ENCODE data around the gene PCNT.
"Not testable (repeated sequence)": the region's sequence is repeated elsewhere in the genome, so short reads cannot be mapped to it uniquely, and the experiment has no call there.

The PCNT gene

DNA sequence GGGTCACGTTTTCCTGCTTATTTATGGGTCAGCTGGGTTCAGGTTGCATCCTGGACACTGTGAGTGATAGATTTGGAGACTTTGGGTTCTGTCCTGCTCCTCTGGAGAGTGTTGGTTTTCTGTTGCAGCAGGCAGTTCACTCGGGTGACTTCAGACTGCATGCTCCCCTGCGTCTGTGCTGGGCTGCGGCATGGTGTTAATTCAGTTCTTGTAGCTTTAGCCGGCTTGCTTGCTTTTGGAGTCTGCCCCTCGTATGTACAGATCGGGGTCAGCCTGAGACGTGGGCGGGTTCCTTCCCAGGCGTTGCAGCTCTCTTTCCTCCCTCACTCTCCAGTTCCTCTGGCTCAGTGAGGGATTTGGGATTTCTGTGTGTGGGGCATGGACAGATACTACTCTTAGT, 38.0 kb downstream of the PCNT start:
- DNase-seq (ENCODE audit: low read depth) = no peak

DNA sequence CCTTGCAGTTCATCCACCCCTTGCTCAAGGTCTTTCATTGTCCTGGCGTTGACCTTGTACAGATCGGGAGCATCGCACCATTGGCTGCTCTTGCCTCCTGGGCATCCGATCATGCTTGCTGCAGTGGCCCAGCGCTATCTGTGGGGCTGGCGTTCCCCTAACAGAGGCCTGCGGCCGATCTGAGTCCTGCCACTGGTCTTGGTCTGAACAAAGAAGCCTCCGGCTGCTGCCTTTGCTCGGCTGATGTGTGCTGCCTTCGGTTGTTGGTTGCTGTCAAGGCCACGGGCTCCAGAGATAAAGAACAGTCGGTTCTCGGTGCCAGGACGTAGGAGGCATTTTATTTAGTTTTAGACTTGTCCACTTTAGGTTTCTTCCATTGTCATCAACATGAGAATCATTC, 39.0 kb downstream of the PCNT start:
- DNase-seq (ENCODE audit: low read depth) = no peak

DNA sequence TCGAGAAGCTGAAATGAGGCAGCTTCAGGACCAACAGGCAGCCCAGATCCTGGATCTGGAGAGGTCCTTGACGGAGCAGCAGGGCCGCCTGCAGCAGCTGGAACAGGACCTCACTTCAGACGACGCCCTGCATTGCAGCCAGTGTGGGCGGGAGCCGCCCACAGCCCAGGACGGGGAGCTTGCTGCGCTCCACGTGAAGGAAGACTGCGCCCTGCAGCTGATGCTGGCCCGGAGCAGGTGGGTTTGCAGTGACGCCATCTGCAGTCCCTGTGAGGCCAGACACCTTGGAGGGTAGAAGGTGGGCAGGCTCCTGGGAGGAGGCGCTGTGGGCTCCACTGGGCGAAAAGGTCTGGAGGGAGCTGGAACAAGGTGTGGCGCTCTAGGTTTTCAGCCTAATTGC, 39.7 kb downstream of the PCNT start:
- no peak for DNase-seq (ENCODE audit: low read depth)

DNA sequence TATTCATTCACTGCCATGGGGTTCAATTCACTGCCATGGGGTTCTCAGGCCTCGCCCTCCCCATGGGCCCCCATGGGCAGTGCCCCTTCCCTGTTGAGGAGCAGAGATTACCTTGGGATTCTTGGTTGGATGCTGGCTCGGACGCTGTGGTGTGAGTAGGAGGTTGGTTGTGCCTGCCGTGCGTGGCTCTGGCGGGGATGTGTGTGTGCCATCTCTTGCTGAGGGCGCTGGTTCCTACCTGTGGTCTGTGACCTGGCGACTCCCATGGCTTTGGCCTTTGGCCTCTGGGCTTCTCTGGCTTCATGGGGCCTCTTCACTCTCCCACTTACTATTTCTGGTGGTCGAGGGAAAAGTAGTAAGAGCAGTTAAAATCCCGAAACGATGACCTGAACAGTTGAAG, 42.1 kb downstream of the PCNT start:
- no peak for DNase-seq (ENCODE audit: low read depth)

DNA sequence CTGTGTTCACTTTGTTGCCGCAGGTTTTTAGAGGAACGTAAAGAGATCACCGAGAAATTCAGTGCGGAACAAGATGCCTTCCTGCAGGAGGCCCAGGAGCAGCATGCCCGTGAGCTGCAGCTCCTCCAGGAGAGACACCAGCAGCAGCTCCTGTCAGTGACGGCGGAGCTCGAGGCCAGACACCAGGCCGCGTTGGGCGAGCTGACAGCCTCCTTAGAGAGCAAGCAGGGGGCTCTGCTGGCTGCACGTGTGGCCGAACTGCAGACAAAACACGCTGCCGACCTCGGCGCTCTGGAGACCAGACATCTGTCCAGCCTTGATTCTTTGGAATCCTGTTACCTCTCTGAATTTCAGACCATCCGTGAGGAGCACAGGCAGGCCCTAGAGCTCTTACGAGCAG, 42.6 kb downstream of the PCNT start:
- DNase-seq (ENCODE audit: low read depth) = no peak

DNA sequence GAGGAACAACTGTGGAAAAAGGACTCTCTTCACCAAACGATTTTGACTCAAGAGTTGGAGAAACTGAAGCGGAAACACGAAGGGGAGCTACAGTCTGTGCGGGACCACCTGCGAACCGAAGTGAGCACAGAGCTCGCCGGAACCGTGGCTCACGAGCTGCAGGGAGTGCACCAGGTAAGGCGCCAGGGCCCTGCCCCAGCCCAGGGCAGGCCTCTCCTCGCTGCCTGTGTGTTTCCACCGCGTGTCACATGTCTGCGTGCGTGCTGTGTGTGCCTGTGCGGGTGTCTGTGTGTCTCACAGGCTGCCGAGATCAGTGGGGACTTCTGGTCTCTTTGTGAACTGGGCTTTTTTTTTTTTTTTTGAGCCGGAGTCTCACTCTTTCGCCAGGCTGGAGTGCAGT, 43.0 kb downstream of the PCNT start:
- no peak for DNase-seq (ENCODE audit: low read depth)

DNA sequence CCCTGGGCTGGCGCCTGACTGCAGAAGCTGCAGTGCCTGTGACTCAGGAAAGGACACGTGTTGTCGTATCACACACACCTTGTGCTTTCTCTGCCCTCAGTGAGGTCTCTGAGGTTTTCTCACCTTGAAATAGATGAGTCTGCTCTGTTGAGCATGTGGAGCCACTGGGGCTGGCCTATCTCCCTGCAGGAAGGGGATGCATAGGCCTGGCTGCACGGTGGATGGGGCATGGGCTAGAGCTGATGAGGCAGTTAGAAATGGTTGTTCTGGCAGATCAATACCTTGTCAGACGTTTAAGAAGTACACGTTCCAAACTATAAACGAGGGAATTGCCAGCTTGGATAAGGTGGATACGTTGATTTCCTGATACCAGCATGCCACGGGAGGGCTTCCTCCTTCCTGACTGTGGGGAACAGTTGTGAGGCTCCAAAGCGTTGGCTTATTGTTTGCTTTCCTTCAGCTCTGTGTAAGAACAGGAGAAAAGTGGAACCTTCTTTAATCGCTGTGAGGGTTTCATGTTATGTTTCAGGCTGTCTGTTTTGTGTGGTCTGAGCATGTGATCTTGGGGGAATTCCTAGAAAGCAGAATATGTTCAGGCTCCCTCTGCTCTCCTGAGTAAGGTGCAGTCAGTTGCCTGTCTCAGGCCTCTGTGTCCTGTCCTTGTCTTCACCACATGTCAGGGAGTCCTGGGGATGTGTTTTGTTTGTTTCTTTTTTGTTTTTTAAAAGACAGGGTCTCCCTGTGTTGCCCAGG, 44.8 kb downstream of the PCNT start:
- peak; percentile 11 for DNase-seq (ENCODE audit: low read depth)

DNA sequence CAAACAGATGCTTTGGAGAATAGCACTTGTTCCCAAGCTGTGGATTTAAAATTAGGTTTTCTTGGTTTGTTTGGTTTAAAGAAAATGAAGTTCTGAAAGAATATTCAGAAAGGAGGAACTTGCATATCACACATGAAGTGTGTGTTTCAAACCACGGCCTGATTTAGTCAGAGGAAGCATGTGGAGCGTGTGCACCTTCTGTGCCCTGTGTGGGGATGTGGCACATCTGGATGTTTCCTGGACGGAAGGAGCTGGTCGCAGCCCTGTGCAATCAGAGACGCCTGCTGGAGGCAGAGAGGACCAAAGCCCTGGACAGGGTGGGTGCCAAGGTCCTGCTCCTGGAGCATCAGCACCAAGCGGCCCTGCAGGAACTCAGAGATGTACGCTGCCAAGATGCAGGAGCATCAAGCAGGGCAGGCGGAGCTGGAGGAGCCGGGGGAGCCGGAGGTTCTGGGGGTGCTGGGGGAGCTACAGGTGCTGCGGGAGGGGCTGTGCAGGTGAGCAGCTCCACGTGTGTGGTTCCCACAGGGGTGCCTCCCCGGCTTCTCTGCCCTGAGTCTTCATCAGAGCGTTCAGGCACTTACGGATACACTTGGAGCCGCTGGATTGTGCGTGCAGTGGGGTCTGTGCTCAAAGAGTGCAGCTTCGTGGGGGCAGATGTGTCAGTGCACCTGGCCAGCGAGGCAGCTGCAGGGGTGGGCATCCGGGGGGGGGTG, 45.7 kb downstream of the PCNT start:
- no peak for DNase-seq (ENCODE audit: low read depth)

DNA sequence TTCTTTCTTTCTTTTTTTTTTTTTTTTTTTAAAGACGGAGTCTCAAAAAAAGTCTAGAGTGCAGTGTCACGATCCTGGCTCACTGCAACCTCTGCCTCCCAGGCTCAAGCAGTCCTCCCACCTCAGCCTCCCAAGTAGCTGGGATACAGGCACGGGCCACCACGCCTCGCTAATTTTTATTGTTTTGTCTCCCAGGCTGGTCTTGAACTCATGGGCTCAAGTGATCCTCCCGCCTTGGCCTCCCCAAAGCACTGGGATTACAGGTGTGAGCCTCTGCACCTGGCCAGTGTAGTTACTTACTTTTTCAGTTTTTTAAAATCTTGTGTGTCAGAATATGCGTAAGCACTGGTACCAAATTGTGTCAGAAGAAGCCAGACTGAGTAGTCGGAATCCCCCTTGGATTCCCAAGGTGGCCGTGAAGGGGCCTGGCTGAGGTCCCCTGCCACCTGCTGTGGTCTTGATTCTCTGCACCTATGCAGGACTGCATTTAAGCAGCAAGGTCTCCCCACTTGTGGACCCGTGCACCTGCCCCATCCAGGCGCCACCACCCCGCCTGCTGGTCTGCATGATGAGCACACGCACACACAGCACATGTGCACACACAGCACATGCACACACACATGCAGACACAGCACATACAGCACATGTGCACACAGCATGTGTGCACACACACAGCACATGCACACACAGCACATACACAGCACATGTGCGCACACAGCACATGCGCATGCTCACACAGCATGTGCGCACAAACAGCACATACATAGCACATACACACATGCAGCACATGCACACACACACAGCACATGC, 47.5 kb downstream of the PCNT start:
- no peak for DNase-seq (ENCODE audit: low read depth)

DNA sequence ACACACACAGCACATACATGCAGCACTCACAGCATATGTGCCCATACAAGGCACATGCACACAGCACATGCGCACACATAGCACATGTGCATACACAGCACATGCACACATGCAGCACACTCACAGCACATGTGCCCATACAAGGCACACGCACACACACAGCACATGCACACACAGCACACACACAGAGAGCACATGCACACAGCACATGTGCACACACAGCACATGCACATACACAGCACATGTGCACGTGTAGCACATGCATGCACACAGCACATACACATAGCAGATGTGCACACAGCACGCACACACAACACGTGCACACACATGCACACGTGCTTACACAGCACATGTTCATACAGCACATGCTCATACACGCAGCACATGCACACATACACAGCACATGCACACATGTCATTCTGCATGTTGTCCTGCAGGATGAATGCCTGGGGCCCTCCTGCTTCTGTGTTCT, 48.1 kb downstream of the PCNT start:
- DNase-seq (ENCODE audit: low read depth) = no peak

DNA sequence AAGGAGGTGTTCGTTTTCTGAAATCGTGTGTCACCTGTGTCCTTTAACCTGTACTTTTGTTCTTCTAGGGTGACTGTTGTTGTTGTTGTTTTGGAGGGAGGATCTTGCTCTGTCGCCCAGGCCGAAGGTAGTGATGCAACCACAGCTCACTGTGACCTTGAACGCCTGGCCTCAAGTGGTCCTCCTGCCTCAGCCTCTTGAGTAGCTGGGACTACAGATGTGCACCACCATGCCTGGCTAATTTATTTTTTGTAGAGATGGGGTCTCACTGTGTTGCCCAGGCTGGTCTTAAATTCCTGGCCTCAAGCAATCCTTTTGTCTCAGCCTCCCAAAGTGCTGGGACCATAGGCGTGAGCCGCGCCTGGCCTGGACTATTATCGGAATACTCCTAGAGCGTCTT, 49.0 kb downstream of the PCNT start:
- DNase-seq (ENCODE audit: low read depth) = not testable (repeated sequence)

DNA sequence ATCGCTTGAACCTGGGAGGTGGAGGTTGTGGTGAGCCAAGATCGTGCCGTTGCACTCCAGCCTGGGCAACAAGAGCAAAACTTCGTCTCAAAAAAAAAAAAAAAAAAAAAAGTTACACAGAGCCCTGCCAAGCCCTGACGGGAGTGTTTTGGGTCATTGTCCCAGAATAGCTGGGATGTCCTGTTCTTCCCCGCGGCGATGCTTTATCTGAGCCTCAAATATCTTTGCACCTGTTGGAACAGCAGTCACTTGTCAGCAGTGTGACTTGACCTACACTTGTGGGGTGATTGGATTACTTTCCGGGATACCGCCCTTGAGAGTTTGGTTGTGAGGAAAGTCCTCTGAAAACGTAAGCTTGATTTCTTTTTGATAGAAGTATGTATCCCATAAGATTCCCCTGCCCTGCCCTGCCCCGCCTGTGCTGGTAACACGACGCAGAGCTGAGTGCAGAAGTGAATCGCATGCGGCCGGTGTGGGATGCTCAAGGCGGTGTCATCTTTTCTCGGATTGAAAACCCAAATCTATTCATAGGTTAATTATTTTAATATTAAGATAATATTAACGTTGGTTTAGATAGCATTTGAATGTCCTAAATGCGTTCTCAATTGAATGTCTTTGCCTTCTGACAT, 50.9 kb downstream of the PCNT start:
- no peak for DNase-seq (ENCODE audit: low read depth)

DNA sequence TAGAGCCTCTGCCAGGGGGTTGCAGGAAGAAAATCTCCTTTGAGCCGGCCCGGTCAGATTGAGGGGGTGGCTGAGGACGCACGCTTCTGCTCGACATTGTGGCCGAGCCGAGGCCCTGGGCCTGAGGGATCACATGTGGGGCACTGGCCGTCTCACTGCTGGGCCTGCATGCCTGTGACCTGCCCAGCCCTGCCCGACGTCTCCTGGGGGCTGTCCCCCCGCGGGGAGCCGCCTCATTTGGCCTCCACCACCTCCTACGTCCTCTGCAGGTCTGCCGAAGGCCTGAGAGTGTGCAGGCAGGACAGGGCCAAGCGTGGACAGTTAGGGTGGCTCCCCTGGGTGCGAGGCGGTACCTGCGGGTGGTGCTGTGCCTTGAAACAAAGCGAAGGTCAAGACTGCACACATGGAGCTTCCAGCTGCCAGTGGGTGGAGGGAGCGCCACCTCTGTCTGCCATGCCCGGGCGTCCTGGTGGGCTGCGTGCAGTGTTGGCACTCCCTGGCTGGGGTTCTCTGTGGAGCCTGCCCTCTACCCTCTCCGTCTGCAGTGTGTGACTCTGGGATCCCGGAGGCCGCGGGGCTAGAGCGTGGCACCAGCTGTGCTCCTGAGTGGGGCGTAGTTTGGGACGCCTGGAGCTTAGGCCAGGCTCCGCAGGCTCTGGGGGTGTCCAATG, 51.7 kb downstream of the PCNT start:
- DNase-seq (ENCODE audit: low read depth) = no peak

DNA sequence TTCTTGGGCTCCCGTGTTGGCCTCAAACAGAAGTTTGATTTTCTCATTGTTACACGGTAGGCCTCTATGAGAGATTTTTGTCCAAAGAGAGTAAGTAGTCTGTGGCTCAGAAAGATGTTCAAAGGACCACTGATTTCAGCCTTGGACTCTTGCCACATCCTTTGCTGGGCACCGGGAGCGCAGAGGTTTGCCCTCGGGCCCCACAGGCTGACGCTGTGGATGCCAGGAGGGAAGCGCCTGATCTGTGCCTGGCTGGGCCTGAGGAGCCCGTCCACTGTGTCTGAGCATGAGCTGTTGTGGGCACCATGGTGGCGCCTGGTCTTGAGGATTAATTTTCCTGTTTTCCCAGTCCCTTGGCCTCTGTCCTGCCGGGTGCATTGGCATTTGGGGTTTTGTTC, 52.3 kb downstream of the PCNT start:
- no peak for DNase-seq (ENCODE audit: low read depth)

DNA sequence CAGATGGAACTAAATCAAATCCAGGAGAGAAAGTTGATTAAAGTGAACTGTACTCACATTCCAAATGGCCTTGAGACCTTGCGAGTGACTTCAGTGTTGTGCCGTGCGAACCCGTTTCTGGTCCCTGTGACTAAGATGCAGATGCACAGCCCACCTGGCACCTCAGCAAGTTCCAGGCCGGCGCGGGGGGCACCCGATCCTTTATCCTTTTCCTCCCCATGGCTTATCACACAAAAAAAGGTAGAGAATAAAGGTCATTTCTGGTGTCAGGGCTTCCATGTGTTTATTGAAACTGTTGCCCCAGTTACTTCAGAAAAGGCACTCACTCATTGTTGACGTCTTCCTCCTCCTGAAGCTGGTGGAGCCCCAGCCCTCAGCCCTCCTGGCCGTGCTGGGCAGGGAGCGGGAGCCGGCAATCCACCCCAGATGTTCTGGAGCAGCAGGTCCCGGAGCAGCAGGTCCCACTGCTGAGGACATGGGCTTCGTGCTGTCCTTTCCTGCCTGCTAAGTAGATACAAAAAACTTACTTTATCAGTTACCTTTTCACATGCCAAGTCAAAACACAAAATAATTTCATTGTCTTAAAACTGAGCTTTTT, 53.0 kb downstream of the PCNT start:
- no peak for DNase-seq (ENCODE audit: low read depth)

DNA sequence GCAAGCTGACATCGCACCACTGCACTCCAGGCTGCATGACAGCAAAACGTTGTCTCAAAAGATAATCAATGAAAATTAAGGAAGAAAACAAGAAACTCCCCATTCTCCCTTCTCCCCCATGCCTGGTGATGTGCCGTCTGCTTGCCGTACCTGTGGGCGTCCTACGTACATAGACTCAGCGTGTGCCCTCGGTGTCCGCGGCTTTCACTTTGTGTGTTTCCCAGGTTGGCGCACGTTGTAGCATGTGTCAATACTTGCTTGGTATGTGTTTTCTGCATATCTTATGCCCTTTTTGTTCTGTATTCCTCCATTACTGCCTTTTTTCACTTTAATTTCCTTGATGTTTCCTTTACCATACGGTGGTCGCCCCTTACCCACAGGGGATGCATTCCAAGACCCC, 53.8 kb downstream of the PCNT start:
- DNase-seq (ENCODE audit: low read depth) = no peak

DNA sequence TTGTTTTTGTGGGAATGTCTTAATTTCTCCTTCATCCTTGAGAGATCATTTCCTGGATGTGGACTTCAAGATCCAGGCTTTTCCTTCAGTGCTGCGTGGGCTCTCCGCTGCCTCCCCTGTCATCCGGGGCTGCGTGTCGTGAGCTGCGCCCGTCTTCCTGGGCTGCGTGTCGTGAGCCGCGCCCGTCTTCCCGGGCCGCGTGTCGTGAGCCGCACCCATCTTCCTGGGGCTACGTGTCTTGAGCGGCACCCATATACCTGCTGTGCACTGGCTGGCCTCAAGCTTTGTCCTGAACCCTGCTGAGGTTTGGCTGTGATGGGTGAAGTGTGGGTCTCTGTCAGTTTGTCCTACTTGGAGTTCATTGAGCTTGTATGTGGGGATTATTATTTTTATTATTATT, 55.1 kb downstream of the PCNT start:
- DNase-seq (ENCODE audit: low read depth) = no peak

DNA sequence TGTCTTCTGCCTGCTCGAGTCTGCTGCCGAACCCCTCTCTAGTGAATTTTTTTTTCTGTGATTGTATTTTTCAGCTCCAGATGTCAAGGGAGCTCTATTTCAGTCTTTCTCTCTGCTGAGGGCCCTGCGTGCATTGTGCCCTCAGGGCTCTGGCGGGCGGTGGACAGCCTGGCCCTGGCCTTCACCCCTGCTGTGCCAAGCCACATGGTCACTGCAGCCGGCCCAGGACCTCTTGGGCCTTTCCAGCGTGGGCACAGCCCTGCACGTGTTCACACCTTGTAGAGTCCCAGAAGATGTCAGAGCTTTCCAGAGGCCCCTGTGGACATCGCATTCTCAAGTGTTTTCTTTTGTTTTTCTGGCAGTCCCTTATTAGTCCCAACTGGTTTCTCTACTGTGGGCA, 55.7 kb downstream of the PCNT start:
- DNase-seq (ENCODE audit: low read depth) = no peak

DNA sequence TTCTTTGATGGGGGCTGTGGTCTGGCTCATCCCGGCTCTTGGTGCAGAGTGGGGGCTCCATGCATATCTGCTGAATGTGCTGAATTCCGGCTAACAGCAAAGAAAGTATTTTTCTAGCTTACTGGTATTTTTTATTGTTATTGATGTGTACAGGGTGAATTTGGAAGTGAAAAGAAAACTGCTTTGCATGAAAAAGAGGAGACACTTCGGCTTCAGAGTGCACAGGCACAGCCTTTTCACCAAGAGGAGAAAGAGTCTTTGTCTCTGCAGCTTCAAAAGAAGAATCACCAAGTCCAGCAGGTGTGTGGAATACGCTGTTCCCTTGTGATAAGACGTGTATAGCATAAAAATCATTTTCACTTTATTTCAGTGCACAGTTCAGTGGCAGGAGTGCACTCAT, 57.6 kb downstream of the PCNT start:
- no peak for DNase-seq (ENCODE audit: low read depth)

DNA sequence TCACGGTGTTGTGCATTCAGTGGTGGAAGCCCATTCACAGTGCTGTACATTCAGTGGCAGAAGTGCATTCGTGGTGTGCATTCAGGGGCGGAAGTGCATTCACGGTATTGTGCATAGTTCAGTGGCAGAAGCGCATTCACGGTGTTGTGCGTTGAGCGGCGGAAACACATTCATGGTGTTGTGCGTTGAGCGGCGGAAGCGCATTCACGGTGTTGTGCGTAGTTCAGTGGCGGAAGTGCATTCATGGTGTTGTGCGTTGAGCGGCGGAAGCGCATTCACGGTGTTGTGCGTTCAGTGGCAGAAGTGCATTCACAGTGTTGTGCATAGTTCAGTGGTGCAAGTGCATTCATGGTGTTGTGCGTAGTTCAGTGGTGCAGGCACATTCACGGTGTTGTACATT, 60.6 kb downstream of the PCNT start:
- DNase-seq (ENCODE audit: low read depth) = no peak
